CD4-positive, alpha-beta memory T cell (primary cell): Measurements from ENCODE around the gene CCDC134. TPM values are rescaled to one million over a fixed set of nuclear protein-coding genes. Genes with fewer than 3 reads are reported as not detected.

Source experiments
- CTCF ChIA-PET: fragments of 350-600 bp; sonication (Branson Sonifier 250); formaldehyde crosslinking; loops from one replicate; lab custom pipeline; 2021; ENCODE audit warnings: inconsistent platforms; ENCODE audit not compliant: partially characterized antibody; lab: Charles Lee
- POLR2A ChIA-PET: fragments of 350-600 bp; sonication (Branson Sonifier 250); formaldehyde crosslinking; loops from one replicate; lab custom pipeline; 2021; ENCODE audit not compliant: partially characterized antibody; lab: Charles Lee
- DNase-seq, 5 donors: peaks; one replicate each; pipeline versions ENCODE4 v3.0.0 to v3.0.0-alpha.2; 2020 to 2022; ENCODE audit warnings: mixed read lengths in 1 of 5
- H3K27ac ChIP-seq: one replicate; pipeline ENCODE4 v1.7.0; 2013; ENCODE audit warnings: low read depth, low read length
- H3K27me3 ChIP-seq: 2 replicates; pipeline ENCODE4 v1.7.0; 2013; ENCODE audit warnings: mild to moderate bottlenecking, low read length, moderate library complexity; ENCODE audit not compliant: insufficient read depth
- H3K36me3 ChIP-seq: 2 replicates; pipeline ENCODE4 v1.7.0; 2013; ENCODE audit warnings: mild to moderate bottlenecking, low read length, moderate library complexity; ENCODE audit not compliant: insufficient read depth
- H3K4me1 ChIP-seq: 2 replicates; pipeline ENCODE4 v1.7.0; 2013; ENCODE audit warnings: mild to moderate bottlenecking, low read length, moderate library complexity; ENCODE audit not compliant: insufficient read depth
- H3K4me3 ChIP-seq, 2 donors: one replicate each; pipeline ENCODE4 v1.7.0; 2013; ENCODE audit warnings: low read length in 2 of 2, mild to moderate bottlenecking in 1 of 2
- H3K9me3 ChIP-seq, 2 donors: one replicate each; pipeline ENCODE4 v1.7.0; 2013; ENCODE audit warnings: low read length in 2 of 2, control low read depth in 1 of 2; ENCODE audit not compliant: control insufficient read depth in 1 of 2
- H3K27ac Mint-ChIP-seq, 7 donors: one replicate each; pipeline ENCODE4 v1.8.0; 2020 to 2021; ENCODE audit warnings: mixed read lengths in 7 of 7, mild to moderate bottlenecking in 6 of 7, inconsistent platforms in 3 of 7, moderate library complexity in 3 of 7
- H3K27me3 Mint-ChIP-seq, 2 donors: one replicate each; pipeline ENCODE4 v1.8.0; 2020 to 2021; ENCODE audit warnings: mixed read lengths in 2 of 2
- H3K36me3 Mint-ChIP-seq, 2 donors: one replicate each; pipeline ENCODE4 v1.8.0; 2020 to 2021; ENCODE audit warnings: mixed read lengths in 2 of 2, inconsistent platforms in 1 of 2, mild to moderate bottlenecking in 1 of 2
- H3K4me1 Mint-ChIP-seq, 4 donors: one replicate each; pipeline ENCODE4 v1.8.0; 2020 to 2021; ENCODE audit warnings: mixed read lengths in 4 of 4, mild to moderate bottlenecking in 1 of 4
- H3K4me3 Mint-ChIP-seq, 8 donors: one replicate each; pipeline ENCODE4 v1.8.0; 2020 to 2021; ENCODE audit warnings: mixed read lengths in 8 of 8, mild to moderate bottlenecking in 7 of 8, moderate library complexity in 6 of 8, inconsistent platforms in 3 of 8
- H3K9me3 Mint-ChIP-seq, 8 donors: one replicate each; pipeline ENCODE4 v1.8.0; 2020 to 2021; ENCODE audit warnings: mixed read lengths in 8 of 8, mild to moderate bottlenecking in 5 of 8, inconsistent platforms in 3 of 8, moderate library complexity in 1 of 8
- intact Hi-C: fragments of 100-400 bp; cut with micrococcal nuclease; formaldehyde crosslinking; loops from one replicate; pipeline ENCODE4 v1.15.1; 2023
- polyA plus RNA-seq, 2 donors: library from polyadenylated mRNA; unstranded; fragments of 300-500 nt; fragmentation: Illumina TruSeq; gene quantifications; one replicate each; pipeline ENCODE4 v1.2.3, GENCODE V29; 2021
- total RNA-seq, 2 experiments: library from RNA; stranded (reverse); gene quantifications; one replicate each; pipeline ENCODE4 v1.2.3, GENCODE V29; 2021

Gene CCDC134
- total and polyA plus RNA-seq, 4 experiments from 2014 or later = 1.2 to 27.8 (median 13.0) TPM

- no peak for DNase-seq
- Mint-ChIP-seq H3K36me3 (peaks cover 24 to 46% of the 10 kb centered on the region in 2 donors), H3K9me3 (no peaks in the 10 kb centered on the region), H3K27me3 (no peaks in the 10 kb centered on the region), H3K4me1 (peaks cover 5 to 16% (median 10%) of the 10 kb centered on the region in 4 donors), H3K4me3 (no peak overlapping the region), H3K27ac (peak overlapping the region; percentile 47 to 90 (median 84))
- Histone ChIP-seq H3K9me3 (no peaks in the 10 kb centered on the region), H3K36me3 (peaks cover 3% of the 10 kb centered on the region), H3K27me3 (no peaks in the 10 kb centered on the region), H3K4me3 (no peak overlapping the region), H3K4me1 (peaks cover 5% of the 10 kb centered on the region), H3K27ac (no peak overlapping the region)
- POLR2A ChIA-PET = interaction anchor here (0.6 to 5.9 kb wide), 7 partner anchors 11 to 125 kb away, joined by 3 to 63 read pairs (median 4); partner anchors contain the start of genes CCDC134 and SREBF2
- CTCF ChIA-PET = interaction anchor here (1.3 to 3.9 kb wide), 11 partner anchors 11 to 135 kb away, joined by 3 to 52 read pairs (median 10); partner anchors contain the start of genes CCDC134, MEI1, SREBF2 and TNFRSF13C
- intact Hi-C loops = loop anchor here (1.0 kb wide), 1 partner anchor 120 kb away; no protein-coding TSS in a partner anchor
These were observed 21.2 kb downstream of the CCDC134 start for GRCh38 chr22:41821471-41822316.

DNA sequence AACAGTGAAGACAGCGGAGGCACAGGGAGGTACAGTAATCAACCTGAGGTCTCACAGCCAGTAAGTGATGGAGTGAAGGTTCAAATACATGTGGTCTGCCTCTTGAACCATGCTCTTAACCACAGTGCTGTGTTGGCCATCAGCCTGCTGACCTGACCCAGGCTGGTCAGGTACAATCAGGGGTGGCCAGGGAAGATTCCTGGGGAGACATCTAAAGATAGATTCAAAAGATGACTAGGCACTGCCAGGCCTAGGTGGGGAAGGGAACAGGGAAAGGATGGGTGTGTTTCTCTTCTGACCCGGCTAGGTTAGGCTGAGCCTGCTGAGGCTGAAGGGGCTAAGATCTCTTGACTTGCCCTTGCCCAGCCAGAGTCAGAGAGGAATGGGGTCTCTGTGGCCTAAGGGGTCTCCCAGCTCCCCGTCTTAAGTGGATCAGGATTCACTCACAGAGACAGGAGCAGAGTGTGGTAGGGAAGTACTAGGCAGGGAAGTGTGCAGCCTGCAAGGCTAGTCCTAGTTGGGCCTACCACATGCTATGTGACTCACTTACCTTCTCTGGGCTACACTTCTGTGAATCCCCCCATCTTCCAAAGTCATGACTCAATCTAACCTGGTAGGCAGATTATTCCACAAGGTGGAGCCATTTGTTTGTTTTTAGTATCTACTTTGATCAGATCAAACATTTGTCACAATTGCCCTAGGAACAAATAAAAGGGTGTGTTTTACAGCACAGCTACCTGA is 22.0 kb downstream of the CCDC134 start:
- no peaks in the 10 kb centered on the region for H3K27me3 ChIP-seq
- intact Hi-C loops = loop anchor here (1.0 kb wide), 2 partner anchors 35 to 119 kb away; no protein-coding TSS in a partner anchor
- peaks cover 5% of the 10 kb centered on the region for H3K4me1 ChIP-seq
- ChIA-PET CTCF (interaction anchor here (0.9 to 3.9 kb wide), 14 partner anchors 10 to 134 kb away, joined by 3 to 52 read pairs (median 7); partner anchors contain the start of genes CCDC134, MEI1, SREBF2 and TNFRSF13C), POLR2A (interaction anchor here (0.6 to 5.9 kb wide), 9 partner anchors 10 to 125 kb away, joined by 3 to 63 read pairs (median 4); partner anchors contain the start of genes CCDC134, SREBF2 and TNFRSF13C)
- peaks cover 19 to 42% of the 10 kb centered on the region in 2 donors for H3K36me3 Mint-ChIP-seq
- H3K4me3 Mint-ChIP-seq = no peak overlapping the region
- DNase-seq = peak; percentile 69 to 81 (median 72)
- peak overlapping the region; percentile 19 for H3K27ac ChIP-seq
- no peaks in the 10 kb centered on the region for H3K9me3 ChIP-seq
- no peak overlapping the region for H3K4me3 ChIP-seq
- H3K4me1 Mint-ChIP-seq = peaks cover 5 to 14% (median 10%) of the 10 kb centered on the region in 4 donors
- H3K9me3 Mint-ChIP-seq = no peaks in the 10 kb centered on the region
- H3K36me3 ChIP-seq = peaks cover 3% of the 10 kb centered on the region
- no peaks in the 10 kb centered on the region for H3K27me3 Mint-ChIP-seq
- H3K27ac Mint-ChIP-seq = peak overlapping the region; percentile 47 to 92 (median 76)

- CTCF ChIA-PET = interaction anchor here (1.2 to 4.7 kb wide), 3 partner anchors 115 to 127 kb away, joined by 3 to 30 read pairs (median 4); no protein-coding TSS in a partner anchor
- H3K4me3 Mint-ChIP-seq = no peak overlapping the region
These were observed 23.3 kb downstream of the CCDC134 start for GRCh38 chr22:41823797-41824196.

DNA sequence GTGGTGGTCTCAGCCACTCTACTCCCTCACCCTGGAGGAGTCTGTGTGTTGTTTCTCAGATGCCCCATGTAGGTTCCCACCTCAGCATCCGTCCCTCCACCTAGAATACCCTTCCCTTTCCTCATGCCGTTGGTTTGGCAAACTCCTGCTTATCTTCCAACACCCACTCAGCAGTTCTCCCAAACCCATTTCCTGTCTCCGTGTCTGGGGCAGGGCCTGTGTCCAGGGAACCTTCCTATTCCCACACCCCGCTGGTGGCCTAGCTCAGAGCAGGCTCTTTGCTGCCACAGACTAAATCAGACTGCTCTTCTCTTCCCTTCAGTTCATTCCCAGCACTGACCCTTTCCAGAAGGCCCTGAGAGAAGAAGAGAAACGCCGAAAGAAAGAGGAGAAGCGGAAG is 24.9 kb downstream of the CCDC134 start:
- Mint-ChIP-seq H3K4me1 (peaks cover 6 to 18% (median 12%) of the 10 kb centered on the region in 4 donors), H3K27me3 (no peaks in the 10 kb centered on the region), H3K27ac (peak overlapping the region in 4 of 7 donors; percentile 35 to 73 (median 58)), H3K36me3 (peaks cover 17 to 25% of the 10 kb centered on the region in 2 donors), H3K9me3 (no peaks in the 10 kb centered on the region), H3K4me3 (no peak overlapping the region)
- no peak for DNase-seq
- no peak overlapping the region for H3K4me3 ChIP-seq
- no peaks in the 10 kb centered on the region for H3K9me3 ChIP-seq
- intact Hi-C loops = no loop called here
- POLR2A ChIA-PET = interaction anchor here (1.6 kb wide), 2 partner anchors 25 to 115 kb away, joined by 5 to 9 read pairs; partner anchors contain the start of gene CCDC134
- no peaks in the 10 kb centered on the region for H3K27me3 ChIP-seq
- CTCF ChIA-PET = interaction anchor here (1.3 to 4.7 kb wide), 4 partner anchors 32 to 128 kb away, joined by 3 to 30 read pairs (median 9); no protein-coding TSS in a partner anchor
- peaks cover 3% of the 10 kb centered on the region for H3K36me3 ChIP-seq
- H3K27ac ChIP-seq = no peak overlapping the region
- H3K4me1 ChIP-seq = peaks cover 5% of the 10 kb centered on the region

More at GRCh38 chr22:41823797-41824196, 23.3 kb downstream of the CCDC134 start:
- Histone ChIP-seq H3K4me1 (peaks cover 5% of the 10 kb centered on the region), H3K27me3 (no peaks in the 10 kb centered on the region), H3K9me3 (no peaks in the 10 kb centered on the region), H3K36me3 (peaks cover 3% of the 10 kb centered on the region), H3K27ac (no peak overlapping the region), H3K4me3 (no peak overlapping the region)
- peaks cover 19 to 35% of the 10 kb centered on the region in 2 donors for H3K36me3 Mint-ChIP-seq
- H3K27me3 Mint-ChIP-seq = no peaks in the 10 kb centered on the region
- no peaks in the 10 kb centered on the region for H3K9me3 Mint-ChIP-seq
- DNase-seq = no peak
- intact Hi-C loops = loop anchor here (1.0 kb wide), 1 partner anchor 34 kb away; no protein-coding TSS in a partner anchor
- H3K4me1 Mint-ChIP-seq = peaks cover 6 to 14% (median 10%) of the 10 kb centered on the region in 4 donors
- H3K27ac Mint-ChIP-seq = peak overlapping the region in 5 of 7 donors; percentile 25 to 63 (median 36)
- POLR2A ChIA-PET = interaction anchor here (0.8 to 2.0 kb wide), 3 partner anchors 9 to 117 kb away, joined by 3 to 18 read pairs (median 5); partner anchors contain the start of gene SREBF2

GRCh38 chr22:41826021-41826420 is 25.5 kb downstream of the CCDC134 start:
- intact Hi-C loops = no loop called here
- peaks cover 3% of the 10 kb centered on the region for H3K36me3 ChIP-seq
- H3K9me3 ChIP-seq = no peaks in the 10 kb centered on the region
- H3K27me3 Mint-ChIP-seq = no peaks in the 10 kb centered on the region
- H3K27ac ChIP-seq = no peak overlapping the region
- H3K4me3 Mint-ChIP-seq = no peak overlapping the region
- no peak for DNase-seq
- ChIA-PET CTCF (interaction anchor here (1.3 to 4.7 kb wide), 4 partner anchors 31 to 129 kb away, joined by 3 to 30 read pairs (median 9); no protein-coding TSS in a partner anchor), POLR2A (interaction anchor here (1.2 to 4.7 kb wide), 3 partner anchors 17 to 115 kb away, joined by 3 to 30 read pairs (median 9); partner anchors contain the start of gene CCDC134)
- peaks cover 5% of the 10 kb centered on the region for H3K4me1 ChIP-seq
- H3K27ac Mint-ChIP-seq = peak overlapping the region in 1 of 7 donors; percentile 62
- H3K36me3 Mint-ChIP-seq = peaks cover 11 to 18% of the 10 kb centered on the region in 2 donors
- H3K27me3 ChIP-seq = no peaks in the 10 kb centered on the region
- no peaks in the 10 kb centered on the region for H3K9me3 Mint-ChIP-seq
- H3K4me1 Mint-ChIP-seq = peaks cover 6 to 18% (median 12%) of the 10 kb centered on the region in 4 donors
- no peak overlapping the region for H3K4me3 ChIP-seq
